ENCODE data around the gene CHN2. TPM values are rescaled to one million over a fixed set of nuclear protein-coding genes. Genes with fewer than 3 reads are reported as not detected.

Gene CHN2
- total RNA-seq, 6 experiments from 2014 or later, result not detected

GRCh38 chr7:29194206-29194593, 375 bp upstream of the CHN2 start:
- H3K4me3 Mint-ChIP-seq, result no peak overlapping the region
- TF ChIP-seq CTCF (IDR thresholded peaks at IDR 0.05), result no peak
- H3K27ac Mint-ChIP-seq, result no peak overlapping the region
- H3K27me3 Mint-ChIP-seq (ENCODE audit: insufficient read depth), result peaks cover 27% of the 10 kb centered on the region
- H3K4me1 Mint-ChIP-seq (ENCODE audit: low read depth), result no peaks in the 10 kb centered on the region
- no peak for DNase-seq
- H3K36me3 Mint-ChIP-seq (ENCODE audit: low read depth), result no peaks in the 10 kb centered on the region
- no peaks in the 10 kb centered on the region for H3K9me3 Mint-ChIP-seq

GRCh38 chr7:29196191-29196590, 1.6 kb downstream of the CHN2 start:
- H3K9me3 Mint-ChIP-seq, result no peaks in the 10 kb centered on the region
- no peaks in the 10 kb centered on the region for H3K4me1 Mint-ChIP-seq (ENCODE audit: low read depth)
- no peak for DNase-seq
- peaks cover 23% of the 10 kb centered on the region for H3K27me3 Mint-ChIP-seq (ENCODE audit: insufficient read depth)
- no peak overlapping the region for H3K4me3 Mint-ChIP-seq
- no peak overlapping the region for H3K27ac Mint-ChIP-seq
- no peak for TF ChIP-seq CTCF (IDR thresholded peaks at IDR 0.05)
- H3K36me3 Mint-ChIP-seq (ENCODE audit: low read depth), result no peaks in the 10 kb centered on the region

- no peak for DNase-seq
- Mint-ChIP-seq H3K27me3 (ENCODE audit: insufficient read depth) (peaks cover 22% of the 10 kb centered on the region), H3K9me3 (no peaks in the 10 kb centered on the region), H3K27ac (no peak overlapping the region), H3K4me1 (ENCODE audit: low read depth) (no peaks in the 10 kb centered on the region), H3K4me3 (no peak overlapping the region), H3K36me3 (ENCODE audit: low read depth) (no peaks in the 10 kb centered on the region)
- TF ChIP-seq CTCF (IDR thresholded peaks at IDR 0.05), result no peak
Observed at GRCh38 chr7:29196971-29197595, 2.5 kb downstream of the CHN2 start.

GRCh38 chr7:29197916-29198315, 3.3 kb downstream of the CHN2 start:
- TF ChIP-seq CTCF (IDR thresholded peaks at IDR 0.05), result no peak
- H3K9me3 Mint-ChIP-seq, result no peaks in the 10 kb centered on the region
- no peak overlapping the region for H3K27ac Mint-ChIP-seq
- no peaks in the 10 kb centered on the region for H3K4me1 Mint-ChIP-seq (ENCODE audit: low read depth)
- no peak overlapping the region for H3K4me3 Mint-ChIP-seq
- no peak for DNase-seq
- no peaks in the 10 kb centered on the region for H3K36me3 Mint-ChIP-seq (ENCODE audit: low read depth)
- peaks cover 19% of the 10 kb centered on the region for H3K27me3 Mint-ChIP-seq (ENCODE audit: insufficient read depth)

GRCh38 chr7:29199776-29200175, 5.2 kb downstream of the CHN2 start:
- no peak for TF ChIP-seq CTCF (IDR thresholded peaks at IDR 0.05)
- Mint-ChIP-seq H3K4me3 (no peak overlapping the region), H3K27ac (no peak overlapping the region), H3K4me1 (ENCODE audit: low read depth) (no peaks in the 10 kb centered on the region), H3K36me3 (ENCODE audit: low read depth) (no peaks in the 10 kb centered on the region), H3K27me3 (ENCODE audit: insufficient read depth) (peaks cover 10% of the 10 kb centered on the region), H3K9me3 (no peaks in the 10 kb centered on the region)
- no peak for DNase-seq

- H3K4me3 Mint-ChIP-seq, result no peak overlapping the region
- H3K4me1 Mint-ChIP-seq (ENCODE audit: low read depth), result no peaks in the 10 kb centered on the region
- TF ChIP-seq CTCF (IDR thresholded peaks at IDR 0.05), result no peak
- no peak for DNase-seq
- no peaks in the 10 kb centered on the region for H3K36me3 Mint-ChIP-seq (ENCODE audit: low read depth)
- H3K9me3 Mint-ChIP-seq, result no peaks in the 10 kb centered on the region
- H3K27me3 Mint-ChIP-seq (ENCODE audit: insufficient read depth), result peaks cover 5% of the 10 kb centered on the region
- no peak overlapping the region for H3K27ac Mint-ChIP-seq
Observed at GRCh38 chr7:29202651-29203069, 8.1 kb downstream of the CHN2 start.

Data from HFFc6 (cell line).